B cell (primary cell): ENCODE measurements around the gene CD68. TPM values are rescaled to one million over a fixed set of nuclear protein-coding genes. Genes with fewer than 3 reads are reported as not detected.
A peak's percentile ranks its signal among the peaks of the same experiment; 100 is the strongest.

Experiments used
- ATAC-seq: fragments of 200-7000 bp; cut with Tn5 transposase; one replicate; pipeline ENCODE4 v1.10.0; 2021; ENCODE audit warnings: low read depth, mild to moderate bottlenecking, moderate number of reproducible peaks, moderate library complexity
- CTCF ChIA-PET: fragments of 350-600 bp; sonication (Branson Sonifier 250); formaldehyde crosslinking; loops from one replicate; lab custom pipeline; 2021; ENCODE audit warnings: antibody characterized with exemption, inconsistent platforms; lab: Charles Lee
- POLR2A ChIA-PET: fragments of 350-600 bp; sonication (Branson Sonifier 250); formaldehyde crosslinking; loops from one replicate; lab custom pipeline; 2021; ENCODE audit warnings: antibody characterized with exemption; lab: Charles Lee
- DNase-seq: peaks from one replicate; pipeline ENCODE4 v3.0.0; 2013
- H2AFZ ChIP-seq: 2 replicates; pipeline ENCODE4 v1.6.1; 2012; ENCODE audit warnings: mild to moderate bottlenecking, low read depth, low read length; ENCODE audit not compliant: insufficient read depth, poor library complexity, severe bottlenecking
- H3K27ac ChIP-seq, 2 donors: 1 replicate in 1 of 2; 2 replicates in 1 of 2; pipeline ENCODE4 v1.5.1; 2012 to 2013; ENCODE audit warnings: low read length in 2 of 2, mild to moderate bottlenecking in 2 of 2, moderate library complexity in 1 of 2
- H3K27me3 ChIP-seq, 4 experiments: fragments of 200-600 bp in 1 of 4; sonication (generic) in 1 of 4; replicated peaks in 1 of 4; 1 replicate in 2 of 4; 2 replicates in 2 of 4; pipeline versions ENCODE4 v1.6.1 to v1.7.0; 2013 to 2016; ENCODE audit warnings: low read length in 3 of 4, mild to moderate bottlenecking in 2 of 4, mixed read lengths in 1 of 4, moderate library complexity in 1 of 4; ENCODE audit not compliant: insufficient read depth in 4 of 4, control insufficient read depth in 3 of 4; ENCODE audit errors: control extremely low read depth in 1 of 4
- H3K36me3 ChIP-seq, 2 experiments: replicated peaks in 1 of 2; 1 replicate in 1 of 2; 2 replicates in 1 of 2; pipeline versions ENCODE4 v1.6.1 to v1.7.1; 2013; ENCODE audit warnings: low read length in 1 of 2; ENCODE audit not compliant: insufficient read depth in 2 of 2, control insufficient read depth in 1 of 2; ENCODE audit errors: control extremely low read depth in 1 of 2, extremely low read depth in 1 of 2
- H3K4me1 ChIP-seq, 2 donors: fragments of 200-600 bp in 1 of 2; sonication (generic) in 1 of 2; 1 replicate in 1 of 2; 2 replicates in 1 of 2; pipeline versions ENCODE4 v1.5.1 to v1.6.1; 2013 to 2017; ENCODE audit warnings: low read length in 2 of 2; ENCODE audit not compliant: control insufficient read depth in 2 of 2, insufficient read depth in 2 of 2
- H3K4me2 ChIP-seq: replicated peaks from 2 replicates; pipeline ENCODE3; 2012; ENCODE audit warnings: mild to moderate bottlenecking, low read depth, low read length; ENCODE audit not compliant: poor library complexity, severe bottlenecking
- H3K4me3 ChIP-seq, 5 experiments: fragments of 200-600 bp in 1 of 5; sonication (generic) in 1 of 5; 1 replicate in 3 of 5; 2 replicates in 2 of 5; pipeline versions ENCODE4 v1.5.1 to v1.7.0; 2011 to 2016; ENCODE audit warnings: low read length in 4 of 5, mild to moderate bottlenecking in 4 of 5, low read depth in 2 of 5, control low read depth in 1 of 5, moderate library complexity in 1 of 5; ENCODE audit not compliant: insufficient read depth in 1 of 5; ENCODE audit errors: control extremely low read depth in 1 of 5, extremely low read depth in 1 of 5
- H3K79me2 ChIP-seq: fragments of 200-600 bp; sonication (generic); one replicate; pipeline ENCODE4 v1.6.0; 2016; ENCODE audit warnings: low read length; ENCODE audit not compliant: control insufficient read depth, insufficient read depth
- H3K9ac ChIP-seq: fragments of 200-600 bp; sonication (generic); 2 replicates; pipeline ENCODE4 v1.6.1; 2017; ENCODE audit warnings: mild to moderate bottlenecking, low read length, moderate library complexity
- H3K9me3 ChIP-seq, 3 donors: one replicate each; pipeline versions ENCODE4 v1.6.1 to v1.7.1; 2013; ENCODE audit warnings: low read length in 2 of 3; ENCODE audit not compliant: control insufficient read depth in 2 of 3, insufficient read depth in 1 of 3; ENCODE audit errors: control extremely low read depth in 1 of 3
- H4K20me1 ChIP-seq: 2 replicates; pipeline ENCODE4 v1.6.0; 2012; ENCODE audit warnings: mild to moderate bottlenecking, low read length; ENCODE audit not compliant: insufficient read depth, control insufficient read depth, poor library complexity, severe bottlenecking
- H3K27ac Mint-ChIP-seq: one replicate; pipeline ENCODE4 v1.8.0; 2021; ENCODE audit warnings: mixed read lengths
- H3K27me3 Mint-ChIP-seq: one replicate; pipeline ENCODE4 v1.8.0; 2021; ENCODE audit warnings: mixed read lengths
- H3K4me1 Mint-ChIP-seq: one replicate; pipeline ENCODE4 v1.8.0; 2021; ENCODE audit warnings: mixed read lengths
- H3K4me3 Mint-ChIP-seq: one replicate; pipeline ENCODE4 v1.8.0; 2021; ENCODE audit warnings: mixed read lengths
- H3K9me3 Mint-ChIP-seq: one replicate; pipeline ENCODE4 v1.8.0; 2022; ENCODE audit warnings: mixed read lengths; ENCODE audit not compliant: insufficient read depth
- EZH2 ChIP-seq: IDR thresholded peaks from 2 replicates; pipeline ENCODE4 v1.6.1; 2012; ENCODE audit warnings: borderline replicate concordance, low read depth, mild to moderate bottlenecking, moderate library complexity, low read length; ENCODE audit not compliant: insufficient read depth, poor library complexity, severe bottlenecking
- WGBS: methylation state at CpG from one replicate; pipeline ENCODE4 v1.1.5; 2013; ENCODE audit warnings: missing lambda C conversion rate; ENCODE audit not compliant: insufficient coverage; 5-methylcytosine and 5-hydroxymethylcytosine counted together
- intact Hi-C: fragments of 100-400 bp; cut with micrococcal nuclease; formaldehyde crosslinking; loops from one replicate; pipeline ENCODE4 v1.10.0; 2022
- polyA plus RNA-seq: library from polyadenylated mRNA; depleted of rRNA; stranded (reverse); fragments of >200 nt; gene quantifications from 2 replicates; pipeline ENCODE4 v1.2.3, GENCODE V29; 2012
- total RNA-seq, 2 donors: library from RNA; stranded (reverse); fragments of 120-200 nt in 1 of 2; gene quantifications; 1 replicate in 1 of 2; 2 replicates in 1 of 2; pipeline versions ENCODE4 v1.2.3 to v1.2.4, GENCODE V29; 2013 to 2022
- TF ChIP-seq, protein P1 (sequence below): fragments of 200-600 bp; IDR thresholded peaks from one replicate; pipeline ENCODE4 v1.8.0; 2022; ENCODE audit warnings: antibody characterized with exemption, mild to moderate bottlenecking

CD68 gene
- total and polyA plus RNA-seq, 2 donors (not counting 1 experiment from before 2014, with no cell fraction given), result 3.9 to 12.9 TPM

DNA sequence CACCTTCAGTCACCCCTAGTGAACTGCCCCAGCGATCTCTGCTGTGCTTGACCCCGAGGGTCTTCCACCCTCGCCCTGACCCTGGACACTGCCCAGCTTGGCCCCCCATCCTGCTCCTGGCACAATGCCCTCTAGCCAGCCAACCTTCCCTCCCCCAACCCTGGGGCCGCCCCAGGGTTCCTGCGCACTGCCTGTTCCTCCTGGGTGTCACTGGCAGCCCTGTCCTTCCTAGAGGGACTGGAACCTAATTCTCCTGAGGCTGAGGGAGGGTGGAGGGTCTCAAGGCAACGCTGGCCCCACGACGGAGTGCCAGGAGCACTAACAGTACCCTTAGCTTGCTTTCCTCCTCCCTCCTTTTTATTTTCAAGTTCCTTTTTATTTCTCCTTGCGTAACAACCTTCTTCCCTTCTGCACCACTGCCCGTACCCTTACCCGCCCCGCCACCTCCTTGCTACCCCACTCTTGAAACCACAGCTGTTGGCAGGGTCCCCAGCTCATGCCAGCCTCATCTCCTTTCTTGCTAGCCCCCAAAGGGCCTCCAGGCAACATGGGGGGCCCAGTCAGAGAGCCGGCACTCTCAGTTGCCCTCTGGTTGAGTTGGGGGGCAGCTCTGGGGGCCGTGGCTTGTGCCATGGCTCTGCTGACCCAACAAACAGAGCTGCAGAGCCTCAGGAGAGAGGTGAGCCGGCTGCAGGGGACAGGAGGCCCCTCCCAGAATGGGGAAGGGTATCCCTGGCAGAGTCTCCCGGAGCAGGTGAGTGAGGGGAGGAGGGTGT, 20.7 kb upstream of the CD68 start, which contains the start of gene TNFSF13:
Gene TNFSF13 (plus strand): TSS at position 207 of the 776 bp plus-strand sequence. CDS start 290 bp downstream, at position 497.
- ATAC-seq (no peak), DNase-seq (peak; percentile 60)
- peak within 1 kb of the TSS; percentile 98 for H3K27ac Mint-ChIP-seq
- peaks cover 62% of the 10 kb centered on the region for H3K4me1 Mint-ChIP-seq
- TF ChIP-seq EZH2, result no peak
- TF ChIP-seq, protein P1, sequence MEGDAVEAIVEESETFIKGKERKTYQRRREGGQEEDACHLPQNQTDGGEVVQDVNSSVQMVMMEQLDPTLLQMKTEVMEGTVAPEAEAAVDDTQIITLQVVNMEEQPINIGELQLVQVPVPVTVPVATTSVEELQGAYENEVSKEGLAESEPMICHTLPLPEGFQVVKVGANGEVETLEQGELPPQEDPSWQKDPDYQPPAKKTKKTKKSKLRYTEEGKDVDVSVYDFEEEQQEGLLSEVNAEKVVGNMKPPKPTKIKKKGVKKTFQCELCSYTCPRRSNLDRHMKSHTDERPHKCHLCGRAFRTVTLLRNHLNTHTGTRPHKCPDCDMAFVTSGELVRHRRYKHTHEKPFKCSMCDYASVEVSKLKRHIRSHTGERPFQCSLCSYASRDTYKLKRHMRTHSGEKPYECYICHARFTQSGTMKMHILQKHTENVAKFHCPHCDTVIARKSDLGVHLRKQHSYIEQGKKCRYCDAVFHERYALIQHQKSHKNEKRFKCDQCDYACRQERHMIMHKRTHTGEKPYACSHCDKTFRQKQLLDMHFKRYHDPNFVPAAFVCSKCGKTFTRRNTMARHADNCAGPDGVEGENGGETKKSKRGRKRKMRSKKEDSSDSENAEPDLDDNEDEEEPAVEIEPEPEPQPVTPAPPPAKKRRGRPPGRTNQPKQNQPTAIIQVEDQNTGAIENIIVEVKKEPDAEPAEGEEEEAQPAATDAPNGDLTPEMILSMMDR, result no peak
- no peaks in the 10 kb centered on the region for H3K9me3 Mint-ChIP-seq
- peak within 1 kb of the TSS; percentile 97 for H3K4me3 Mint-ChIP-seq
- Histone ChIP-seq H3K9me3 (no peaks in the 10 kb centered on the region), H3K79me2 (peaks cover 32% of the 10 kb centered on the region), H3K27ac (peak within 1 kb of the TSS; percentile 97), H3K4me3 (peak within 1 kb of the TSS; percentile 53 to 74 (median 60)), H3K36me3 (peaks cover 0 to 9% of the 10 kb centered on the region in 2 experiments), H2AFZ (peak within 1 kb of the TSS; percentile 92), H3K4me1 (peaks cover 44 to 64% of the 10 kb centered on the region in 2 donors), H4K20me1 (peaks cover 14% of the 10 kb centered on the region), H3K4me2 (peak within 1 kb of the TSS; percentile 96), H3K27me3 (no peaks in the 10 kb centered on the region), H3K9ac (peak within 1 kb of the TSS; percentile 78)
- POLR2A ChIA-PET, result interaction anchor here (0.6 to 4.3 kb wide), 6 partner anchors 9 to 223 kb away, joined by 3 to 32 read pairs (median 6); partner anchors contain the start of gene ACAP1
- CTCF ChIA-PET, result interaction anchor here (0.7 to 25.0 kb wide), 7 partner anchors 11 to 513 kb away, joined by 3 to 666 read pairs (median 9); partner anchors contain the start of genes MPDU1, TMEM102 and TNFSF12
- 7% methylated on average over 11 of the region's 16 CpGs for WGBS
- intact Hi-C loops, result no loop called here
- no peaks in the 10 kb centered on the region for H3K27me3 Mint-ChIP-seq
